HG02852 (cell line): ENCODE results near the gene KLF6.

Experiments
- ATAC-seq: cut with Tn5 transposase; IDR thresholded peaks from one replicate; pipeline ENCODE4 v1.9.1; 2021; ENCODE audit warnings: mild to moderate bottlenecking, moderate library complexity; ENCODE audit not compliant: unreplicated experiment

Gene KLF6

GRCh38 chr10:3812141-3812540 is 27.1 kb upstream of the KLF6 start:
- no peak for ATAC-seq

- peak; percentile 88 for ATAC-seq
Observed at GRCh38 chr10:3811291-3811870, 26.4 kb upstream of the KLF6 start.

- ATAC-seq = no peak
Observed at GRCh38 chr10:3808689-3809199, 23.7 kb upstream of the KLF6 start.

GRCh38 chr10:3807928-3808496 is 23.0 kb upstream of the KLF6 start:
- ATAC-seq = no peak

GRCh38 chr10:3807211-3807927 is 22.4 kb upstream of the KLF6 start:
- no peak for ATAC-seq

GRCh38 chr10:3806603-3807002 is 21.6 kb upstream of the KLF6 start:
- ATAC-seq = no peak

GRCh38 chr10:3805791-3806461 is 20.9 kb upstream of the KLF6 start:
- peak; percentile 35 for ATAC-seq

- no peak for ATAC-seq
Observed at GRCh38 chr10:3805201-3805790, 20.3 kb upstream of the KLF6 start.

GRCh38 chr10:3803927-3804741 is 19.1 kb upstream of the KLF6 start:
- no peak for ATAC-seq

- no peak for ATAC-seq
Observed at GRCh38 chr10:3803295-3803926, 18.4 kb upstream of the KLF6 start.

GRCh38 chr10:3802526-3803265 is 17.7 kb upstream of the KLF6 start:
- no peak for ATAC-seq

GRCh38 chr10:3801558-3802192 is 16.7 kb upstream of the KLF6 start:
- ATAC-seq = no peak

- ATAC-seq = no peak
Observed at GRCh38 chr10:3800586-3800985, 15.6 kb upstream of the KLF6 start.

- no peak for ATAC-seq
Observed at GRCh38 chr10:3797750-3798149, 12.7 kb upstream of the KLF6 start.

- ATAC-seq = no peak
Observed at GRCh38 chr10:3793553-3793952, 8.5 kb upstream of the KLF6 start.

GRCh38 chr10:3792710-3793219 is 7.8 kb upstream of the KLF6 start:
- ATAC-seq = no peak

- no peak for ATAC-seq
Observed at GRCh38 chr10:3791974-3792633, 7.1 kb upstream of the KLF6 start.

GRCh38 chr10:3790858-3791257 is 5.8 kb upstream of the KLF6 start:
- ATAC-seq = no peak
